CD1c-positive myeloid dendritic cell (primary cell): ENCODE results near the gene AANAT.

Experiments used
- DNase-seq: peaks from one replicate; pipeline ENCODE4 v3.0.0-alpha.2; 2016; ENCODE audit errors: extremely low spot score

AANAT gene

DNA sequence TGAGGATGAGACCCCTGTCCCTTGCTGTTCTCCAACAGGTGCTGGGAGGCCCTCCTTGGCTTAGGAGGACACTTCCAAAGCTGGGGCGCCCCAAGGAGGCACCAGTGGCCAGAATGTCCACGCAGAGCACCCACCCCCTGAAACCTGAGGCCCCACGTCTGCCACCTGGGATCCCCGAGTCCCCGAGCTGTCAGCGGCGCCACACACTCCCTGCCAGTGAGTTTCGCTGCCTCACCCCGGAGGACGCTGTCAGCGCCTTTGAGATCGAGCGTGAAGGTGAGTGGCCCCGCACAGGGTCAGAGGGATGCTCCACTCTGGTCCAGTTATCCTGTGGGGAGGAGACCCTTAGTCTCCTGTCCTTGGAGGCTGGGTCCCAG, 1.2 kb downstream of the AANAT start:
- DNase-seq: no peak

DNA sequence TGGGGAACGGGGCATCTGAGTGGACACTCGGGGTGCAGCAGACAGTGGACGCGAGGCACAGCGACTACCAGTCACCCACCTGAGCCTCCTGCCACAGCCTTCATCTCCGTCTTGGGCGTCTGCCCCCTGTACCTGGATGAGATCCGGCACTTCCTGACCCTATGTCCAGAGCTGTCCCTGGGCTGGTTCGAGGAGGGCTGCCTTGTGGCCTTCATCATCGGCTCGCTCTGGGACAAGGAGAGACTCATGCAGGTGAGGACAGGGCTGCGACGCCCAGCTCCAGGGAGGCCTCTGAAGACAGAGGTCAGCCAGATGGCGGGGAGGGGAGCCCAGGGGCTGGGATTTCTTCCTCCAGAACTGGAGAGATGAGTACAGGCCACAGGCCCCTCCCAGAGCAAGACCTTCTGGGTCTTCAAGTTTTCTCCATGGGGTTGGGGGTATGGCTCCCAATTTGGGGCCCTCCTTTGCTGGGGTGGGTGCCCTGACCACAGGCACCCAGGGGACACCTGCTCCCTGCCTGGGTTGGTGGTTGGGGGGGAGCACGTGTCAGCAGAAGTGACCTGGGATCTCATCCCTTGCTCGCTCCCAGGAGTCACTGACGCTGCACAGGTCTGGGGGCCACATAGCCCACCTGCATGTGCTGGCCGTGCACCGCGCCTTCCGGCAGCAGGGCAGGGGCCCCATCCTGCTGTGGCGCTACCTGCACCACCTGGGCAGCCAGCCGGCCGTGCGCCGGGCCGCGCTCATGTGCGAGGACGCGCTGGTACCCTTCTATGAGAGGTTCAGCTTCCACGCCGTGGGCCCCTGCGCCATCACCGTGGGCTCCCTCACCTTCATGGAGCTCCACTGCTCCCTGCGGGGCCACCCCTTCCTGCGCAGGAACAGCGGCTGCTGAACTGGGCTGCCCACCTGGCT, 1.9 kb downstream of the AANAT start:
- DNase-seq: no peak

DNA sequence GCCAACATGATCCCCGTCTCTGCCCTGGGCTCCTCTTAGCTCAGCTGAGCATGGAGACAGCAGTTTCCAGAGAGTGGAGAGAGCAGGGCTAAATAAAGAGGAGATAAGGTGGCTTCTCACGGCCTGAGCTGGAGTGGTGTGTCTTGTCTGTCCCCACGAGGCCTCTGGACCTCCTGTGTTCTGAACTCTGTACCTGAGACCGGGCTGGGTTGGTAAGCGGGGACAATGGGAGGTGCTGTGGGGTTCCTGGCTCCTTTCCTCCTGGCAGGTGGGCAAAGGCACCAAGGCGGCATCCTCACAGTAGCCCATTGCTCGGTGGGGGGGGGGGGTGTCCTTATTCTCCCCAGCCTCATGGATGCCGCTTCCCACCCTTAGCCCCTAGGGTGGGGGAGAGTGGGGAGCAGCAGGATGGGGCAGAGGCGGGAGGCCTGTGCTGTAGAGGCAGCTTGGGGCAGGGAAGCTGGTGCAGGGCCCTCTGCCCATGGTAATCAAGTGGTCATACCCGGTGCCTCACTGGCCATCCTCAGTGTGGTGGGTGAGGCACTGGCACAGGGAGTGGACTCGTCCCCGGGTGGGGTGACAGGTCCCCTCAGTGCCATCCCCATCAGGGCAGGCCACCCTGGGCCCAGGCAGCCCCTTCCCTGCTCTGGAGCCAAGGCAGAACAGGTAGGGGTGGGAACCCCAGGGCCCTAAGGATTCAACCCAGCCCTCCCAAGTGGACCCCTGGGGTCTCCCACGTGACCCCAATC, 2.8 kb downstream of the AANAT start:
- no peak for DNase-seq

DNA sequence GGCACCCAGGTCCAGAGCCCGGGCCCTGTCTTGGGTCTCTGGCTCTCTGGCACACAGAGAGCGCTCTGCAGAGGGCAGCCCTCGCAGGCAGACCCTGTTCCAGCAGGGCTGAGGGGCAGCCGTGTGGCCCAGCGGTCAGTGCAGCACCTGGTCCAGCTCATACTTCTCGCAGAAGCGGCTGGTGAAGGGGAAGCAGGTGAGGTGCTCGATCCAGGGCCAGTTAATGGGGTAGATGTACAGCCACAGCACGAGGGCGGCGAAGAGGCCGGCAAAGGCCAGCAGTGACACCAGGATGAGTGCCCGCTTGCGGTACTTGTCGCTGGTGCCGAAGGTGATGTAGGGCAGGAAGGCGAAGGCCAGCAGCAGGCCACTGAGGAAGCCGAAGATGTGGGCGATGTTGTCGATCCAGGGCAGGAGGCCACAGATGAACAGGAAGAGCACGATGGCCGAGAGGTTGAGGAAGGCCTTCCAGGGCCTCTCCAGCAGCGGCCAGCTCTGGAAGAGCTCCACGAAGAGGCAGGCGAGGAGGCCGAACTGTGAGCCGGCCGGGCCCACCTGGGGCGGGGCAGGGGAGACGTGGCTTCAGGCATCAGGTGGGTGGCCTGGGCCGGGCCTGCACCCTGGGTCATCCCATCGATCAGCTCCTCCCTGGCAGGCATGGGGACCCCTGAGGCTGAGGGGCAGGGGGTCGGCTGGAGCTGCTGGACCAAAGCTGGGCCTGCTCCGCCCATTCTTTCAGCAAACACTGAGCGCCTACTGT, 4.3 kb downstream of the AANAT start:
- DNase-seq: no peak

DNA sequence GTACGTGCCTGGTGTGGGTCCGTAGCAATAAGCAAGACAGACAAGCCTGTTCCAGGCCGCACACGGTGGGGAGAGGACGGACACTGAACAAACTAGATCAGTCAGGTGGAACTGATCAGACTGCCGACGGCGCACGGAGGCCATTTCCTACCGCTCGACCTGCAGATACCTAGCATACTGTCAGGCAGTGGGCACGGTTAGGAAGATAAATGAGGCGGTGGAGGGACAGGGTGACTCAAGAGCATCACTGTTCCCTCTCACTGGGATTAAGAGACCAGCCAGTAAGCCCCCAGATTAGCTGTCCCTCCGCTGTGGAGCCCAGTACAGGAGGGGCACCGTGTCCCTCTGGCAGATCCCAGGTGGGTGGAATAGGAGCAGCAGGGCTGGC, 4.8 kb downstream of the AANAT start:
- no peak for DNase-seq

DNA sequence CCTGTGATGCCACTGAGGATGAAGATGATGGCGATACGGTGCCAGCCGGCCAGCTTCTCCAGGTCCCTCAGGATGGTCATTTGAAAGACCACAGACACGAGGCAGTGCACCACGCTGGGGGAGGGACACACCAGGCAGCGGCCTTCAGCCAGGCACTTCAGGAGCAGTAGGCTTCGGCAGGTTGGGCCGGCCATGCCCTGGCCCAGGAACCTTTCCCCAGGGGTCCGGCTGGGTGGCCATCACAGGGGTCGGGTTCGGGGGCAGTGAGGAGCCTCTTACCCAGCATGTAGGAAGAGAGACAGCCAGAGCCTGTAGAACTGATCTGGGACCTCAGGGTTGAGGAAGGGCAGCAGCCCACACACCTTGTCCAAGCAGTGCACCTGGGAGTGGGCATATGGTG, 5.3 kb downstream of the AANAT start:
- DNase-seq: no peak

DNA sequence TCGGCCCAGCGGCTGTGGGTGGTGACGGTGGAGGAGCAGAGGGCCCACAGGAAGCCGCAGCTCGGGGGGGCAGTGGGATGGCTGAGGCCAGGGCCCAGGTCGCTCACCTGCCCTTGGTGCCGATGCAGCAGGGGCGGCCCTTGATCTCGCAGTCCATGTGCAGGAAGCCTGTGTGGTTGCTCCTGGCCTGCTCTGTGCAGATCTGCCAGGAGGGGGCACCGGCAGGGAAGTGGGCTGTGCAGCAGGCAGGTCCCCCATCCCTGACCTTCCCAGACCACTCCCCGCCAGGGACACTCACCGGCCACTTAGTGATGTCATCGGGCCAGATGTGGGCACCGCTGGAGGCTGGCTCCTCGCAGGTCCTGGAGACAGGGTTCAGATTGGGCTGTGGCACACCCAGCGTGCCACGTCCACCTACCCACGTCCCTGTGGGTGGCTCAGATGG, 6.2 kb downstream of the AANAT start:
- DNase-seq: no peak

DNA sequence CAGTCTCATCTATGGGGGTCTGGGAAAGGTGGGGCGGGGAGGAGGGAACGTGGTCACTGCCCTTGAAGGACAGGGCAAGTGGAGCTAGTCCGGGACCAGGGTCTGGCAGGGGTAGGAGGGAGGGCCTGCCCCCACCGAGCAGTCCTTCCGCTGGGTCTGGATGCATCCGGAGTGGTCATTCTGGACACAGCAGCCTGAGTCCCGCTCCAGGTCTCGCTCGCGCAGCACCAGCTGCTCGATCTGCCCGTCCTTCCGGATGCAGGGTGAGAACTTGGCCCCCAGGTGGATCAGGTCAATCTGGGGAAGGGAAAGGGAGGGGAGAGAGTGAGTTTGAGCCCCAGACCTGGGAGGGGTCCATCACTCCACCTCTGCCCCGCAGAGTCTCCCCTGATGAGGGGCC, 6.8 kb downstream of the AANAT start:
- no peak for DNase-seq

DNA sequence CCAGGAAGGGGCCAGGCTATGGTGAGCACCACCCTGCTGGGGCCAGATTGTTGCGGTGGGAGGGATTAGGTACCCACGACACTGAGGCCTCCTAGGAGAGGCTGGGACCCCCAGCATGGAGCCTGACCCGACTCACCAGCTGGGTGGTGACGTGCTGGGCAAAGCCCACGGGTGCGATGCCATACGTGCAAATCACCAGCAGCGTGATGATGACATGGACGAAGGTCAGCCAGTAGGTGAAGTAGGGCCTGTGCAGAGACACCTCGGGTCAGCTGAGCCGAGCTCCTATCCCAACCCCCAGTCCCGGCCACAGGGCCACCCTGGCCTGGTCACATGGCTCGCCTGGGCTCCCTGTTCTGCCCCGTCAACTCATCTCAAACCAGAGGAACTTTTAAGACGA, 7.5 kb downstream of the AANAT start:
- no peak for DNase-seq

DNA sequence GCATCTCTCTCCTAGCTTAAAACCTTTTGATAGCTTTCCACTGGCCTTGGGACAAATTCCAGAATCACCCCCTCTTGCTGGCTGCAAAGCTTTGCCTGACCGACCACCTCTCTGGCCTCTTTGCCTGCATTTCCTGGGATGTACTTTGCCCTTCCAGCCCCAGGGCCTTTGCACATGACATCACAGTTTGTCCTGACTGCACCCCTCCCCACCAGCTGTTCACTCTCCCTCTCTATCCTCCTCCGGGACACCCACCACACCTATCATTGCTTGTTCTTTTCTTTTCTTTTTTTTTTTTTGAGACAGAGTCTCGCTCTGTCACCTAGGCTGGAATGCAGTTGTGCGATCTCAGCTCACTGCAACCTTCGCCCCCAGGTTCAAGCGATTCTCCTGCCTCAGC, 7.9 kb downstream of the AANAT start:
- DNase-seq: no peak

DNA sequence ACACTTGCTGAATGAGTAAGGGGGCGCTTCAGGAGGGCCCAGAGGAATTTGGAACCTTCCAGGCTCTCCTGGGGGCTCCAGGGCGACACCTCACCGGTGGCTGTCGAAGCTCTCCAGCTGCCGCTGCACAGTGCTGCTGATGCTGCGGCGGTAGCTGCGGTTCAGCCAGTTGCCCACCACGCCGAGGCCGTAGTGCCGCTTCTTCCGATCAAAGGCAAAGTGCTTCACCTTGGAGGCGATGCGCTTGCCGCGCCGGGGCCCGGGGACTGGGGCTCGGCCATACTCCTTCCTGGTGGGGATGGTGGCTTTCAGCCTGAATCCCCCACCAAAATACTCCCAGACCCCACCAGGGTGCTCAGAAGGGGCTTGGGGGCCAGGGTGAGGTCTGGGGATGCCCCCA, 9.3 kb downstream of the AANAT start:
- DNase-seq: no peak

DNA sequence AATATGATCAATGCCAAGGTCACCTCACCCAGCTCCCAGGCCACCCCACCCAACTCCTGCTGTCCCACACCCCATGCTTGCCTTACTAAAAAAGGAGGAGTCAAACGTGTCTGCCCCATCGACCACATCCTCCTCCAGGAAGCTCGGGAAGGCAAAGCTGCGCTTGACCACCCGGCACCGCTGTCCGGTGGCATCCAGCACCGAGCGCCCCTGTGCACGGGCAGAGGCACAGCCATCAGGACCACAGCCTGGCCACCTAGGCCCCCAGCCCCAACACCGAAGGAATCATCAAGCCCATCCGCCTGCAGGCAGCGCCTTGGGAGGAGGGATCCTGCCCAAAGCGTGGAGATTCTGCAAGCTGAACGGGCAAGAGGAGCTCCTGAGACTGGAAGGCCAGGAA, 10.2 kb downstream of the AANAT start:
- DNase-seq: no peak

DNA sequence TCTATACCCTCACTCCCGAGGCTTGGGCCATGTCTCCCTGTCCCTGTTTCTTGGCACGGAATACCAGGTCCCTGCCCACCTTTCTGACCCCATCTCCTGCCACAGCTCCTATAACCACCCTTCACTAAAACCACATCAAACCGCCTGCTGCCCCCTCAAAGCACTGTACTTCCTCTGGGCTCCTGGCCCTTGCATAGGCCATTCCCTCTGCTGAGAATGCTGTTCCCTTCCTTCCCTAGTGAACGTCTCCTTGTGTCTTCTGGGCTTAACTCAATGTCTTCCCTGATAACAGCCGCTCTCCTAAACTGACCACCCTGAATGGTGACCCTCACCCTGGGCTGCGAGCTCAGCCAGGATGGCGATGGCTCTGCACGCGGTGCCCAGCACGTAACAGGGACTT, 10.7 kb downstream of the AANAT start:
- no peak for DNase-seq

DNA sequence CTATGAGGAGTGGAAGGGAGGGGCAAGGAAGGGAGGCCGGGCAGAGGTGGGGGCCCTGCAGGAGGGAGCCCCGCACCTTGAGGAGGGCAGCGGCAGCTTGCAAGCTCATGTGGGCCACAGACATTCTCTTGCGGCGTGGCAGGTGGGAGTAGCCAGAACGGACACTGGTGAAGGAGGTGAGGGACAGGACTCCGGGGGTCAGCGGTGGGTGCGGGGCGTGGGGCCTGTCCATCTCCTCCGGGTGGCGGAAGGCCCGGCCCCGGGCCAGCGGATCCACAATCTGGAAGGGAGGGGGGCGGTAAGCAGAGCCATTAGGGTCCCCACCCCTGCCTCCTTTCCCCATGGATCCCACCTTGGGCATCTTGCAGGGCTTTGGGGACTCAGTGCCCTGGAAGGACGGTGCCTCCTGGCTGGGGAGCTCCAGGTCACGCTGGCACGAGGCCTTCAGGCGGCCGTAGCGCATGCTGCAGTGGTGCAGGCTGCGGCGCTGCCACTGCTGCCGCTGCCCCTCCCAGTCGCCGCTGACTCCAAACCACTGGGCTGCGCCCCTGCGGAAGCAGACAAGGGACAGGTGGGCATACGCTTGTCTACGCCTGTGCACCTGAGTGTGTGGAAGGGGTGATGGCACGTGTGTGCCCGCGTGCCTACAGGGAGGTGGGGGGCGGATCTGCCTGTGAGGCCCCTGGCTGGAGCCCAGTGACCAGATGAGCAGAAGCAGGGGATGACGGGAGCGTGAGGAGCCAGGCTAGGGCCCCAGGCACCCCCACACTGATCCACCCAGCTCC, 11.5 kb downstream of the AANAT start:
- DNase-seq: no peak

DNA sequence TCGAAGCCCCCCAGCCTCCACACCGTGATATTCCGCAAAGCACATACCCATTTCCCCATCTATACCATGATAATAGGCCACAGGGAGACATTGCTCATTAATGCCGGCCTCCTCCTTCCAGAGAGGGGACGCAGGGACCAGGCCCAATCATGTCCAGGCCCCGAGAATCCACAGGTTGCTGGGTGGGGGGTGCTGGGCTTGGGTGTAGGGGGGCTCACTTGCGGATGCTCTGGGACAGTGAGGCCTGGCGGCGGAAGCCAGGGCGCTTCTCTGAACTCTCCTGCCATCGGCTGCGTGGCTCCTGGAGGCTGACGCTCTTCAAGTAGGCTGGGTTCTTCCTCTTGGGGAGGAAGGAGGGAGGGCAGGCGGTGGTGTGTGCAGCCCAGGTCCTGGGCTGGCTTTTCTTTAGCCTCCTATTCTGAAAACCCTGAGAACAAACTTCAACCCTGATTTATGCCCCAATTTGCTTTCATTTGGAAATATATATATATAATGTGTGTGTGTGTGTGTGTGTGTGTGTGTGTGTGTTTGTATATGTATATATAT, 12.2 kb downstream of the AANAT start:
- DNase-seq: peak; percentile 33

DNA sequence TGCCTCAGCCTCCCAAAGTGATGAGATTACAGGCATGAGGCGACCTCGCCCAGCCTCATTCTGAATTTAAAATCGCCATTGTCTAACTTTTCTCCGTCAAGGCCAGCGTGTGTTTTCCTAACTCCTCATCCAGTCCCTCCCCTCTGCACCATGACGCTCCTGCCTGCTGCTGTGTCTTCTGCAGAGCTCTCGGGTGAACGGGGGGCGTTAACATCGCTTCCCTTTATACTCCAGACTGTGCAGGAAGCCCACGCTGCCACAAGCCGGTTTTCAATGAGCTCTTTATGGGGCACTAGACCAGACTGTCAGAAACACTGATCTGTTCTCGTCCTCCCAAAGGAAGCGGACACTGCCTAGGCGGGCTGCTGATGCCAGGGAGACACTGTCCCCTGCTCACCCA, 13.2 kb downstream of the AANAT start:
- DNase-seq: peak; percentile 55

DNA sequence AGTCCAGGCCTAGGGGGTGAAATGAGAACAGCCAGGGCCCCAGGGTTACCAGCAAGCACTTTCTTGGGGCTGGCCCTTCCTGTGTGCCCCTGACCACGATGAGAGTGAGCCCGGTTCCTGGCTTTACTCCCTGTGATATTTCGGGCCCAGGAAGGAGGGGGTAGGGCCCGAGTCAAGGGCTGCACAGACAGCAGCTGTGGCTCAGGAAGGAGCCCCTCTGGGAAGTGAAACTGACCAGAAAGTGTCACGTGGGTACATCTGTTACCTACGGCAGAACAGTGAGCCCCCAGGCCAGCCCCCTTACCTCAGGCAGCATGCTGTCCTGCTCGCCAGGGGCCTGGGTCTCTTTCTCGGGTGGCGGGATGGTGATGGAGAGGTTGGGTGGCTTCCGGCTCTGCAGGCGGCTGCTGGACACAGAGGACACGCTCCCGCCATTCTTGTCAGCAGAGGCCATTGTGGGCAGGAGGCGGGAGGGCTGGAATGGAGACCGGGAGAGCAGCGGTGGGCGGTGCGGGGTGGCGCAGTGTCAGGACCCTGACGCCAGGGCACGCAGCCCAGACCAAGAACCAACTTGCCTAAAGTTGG, 13.8 kb downstream of the AANAT start:
- peak; percentile 45 for DNase-seq

DNA sequence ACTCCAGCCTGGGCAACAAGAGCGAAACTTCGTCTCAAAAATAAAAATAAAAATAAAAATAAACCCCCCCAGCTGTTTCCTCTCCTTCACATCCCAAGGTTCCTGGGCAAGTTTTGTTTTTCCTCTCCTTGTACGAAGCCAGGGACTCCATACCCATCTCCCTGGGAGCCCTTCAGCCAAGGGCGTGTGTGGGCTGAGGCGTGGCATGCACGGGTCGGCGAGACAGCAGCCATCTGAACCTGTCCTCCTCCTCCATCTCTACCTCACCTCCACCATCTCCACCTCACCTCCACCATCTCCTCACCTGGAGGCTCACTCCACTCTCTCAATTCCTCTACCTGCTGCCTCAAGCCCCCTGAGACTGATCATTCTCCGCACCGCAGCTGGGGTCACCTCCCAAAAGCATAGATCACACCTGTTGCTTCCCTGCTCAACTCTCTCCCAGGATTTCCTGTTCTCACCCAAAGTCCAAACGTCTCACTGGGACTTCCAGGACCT, 16.9 kb downstream of the AANAT start:
- no peak for DNase-seq

DNA sequence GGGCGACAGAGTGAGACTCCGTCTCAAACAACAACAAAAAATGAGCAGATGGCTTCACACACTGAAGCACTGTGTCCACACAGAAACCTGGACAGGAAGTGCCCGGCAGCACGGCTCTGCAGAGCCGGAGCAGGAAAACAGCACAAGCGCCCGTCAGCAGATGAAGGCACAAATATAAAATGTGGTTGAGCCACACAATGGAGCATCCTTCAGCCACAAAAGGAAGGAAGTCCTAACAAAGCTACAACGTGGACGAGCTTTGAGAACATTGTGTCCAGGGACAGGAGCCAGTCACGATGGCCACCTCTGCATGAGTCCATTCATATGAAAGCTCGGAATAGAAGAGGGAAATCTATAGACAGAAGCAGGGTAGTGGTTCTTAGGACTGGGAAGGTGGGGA, 18.2 kb downstream of the AANAT start:
- peak; percentile 35 for DNase-seq

DNA sequence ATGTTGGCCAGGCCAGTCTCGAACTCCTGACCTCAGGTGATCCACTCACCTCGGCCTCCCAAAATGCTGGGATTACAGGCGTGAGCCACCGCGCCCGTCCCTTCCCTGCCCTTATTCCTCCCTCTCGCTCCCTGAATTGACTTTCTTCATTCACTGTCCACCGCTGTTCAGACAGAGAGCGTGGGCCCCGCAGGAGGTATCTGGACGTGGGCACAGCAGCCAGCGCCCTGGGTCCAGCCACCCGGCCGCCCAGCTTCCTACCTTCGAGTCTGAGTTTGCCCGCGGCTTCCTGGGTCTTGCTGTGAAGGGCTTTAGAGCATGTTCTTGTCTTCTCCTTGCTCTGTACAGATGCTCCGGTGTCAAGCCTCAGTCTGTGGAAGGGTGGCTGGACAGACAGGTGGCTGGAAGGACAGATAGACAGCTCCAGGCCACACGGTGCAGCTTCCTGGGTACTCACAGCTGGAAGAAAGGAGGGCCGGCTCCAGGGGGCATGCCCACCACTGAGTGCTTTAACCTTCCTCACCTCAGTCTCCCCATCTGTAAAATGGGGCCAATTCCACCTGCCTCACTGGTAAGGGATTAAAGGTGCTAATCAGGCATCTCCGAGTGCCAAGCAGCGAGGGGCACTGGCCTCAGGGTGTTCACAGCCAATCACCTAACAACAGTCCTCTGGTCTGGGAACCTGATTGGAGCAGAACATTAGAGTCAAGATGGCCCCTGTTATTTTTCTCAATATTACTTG, 20.2 kb downstream of the AANAT start:
- DNase-seq: no peak
